GM19193 (cell line): ENCODE data around the gene STARD5.
A peak's percentile ranks its signal among the peaks of the same experiment; 100 is the strongest.

Experiments used
- POLR2A ChIP-seq: IDR thresholded peaks from 4 replicates; pipeline ENCODE4 v1.6.1; 2011; ENCODE audit not compliant: insufficient read depth, insufficient read length; ENCODE audit errors: extremely low read depth

Gene STARD5

DNA sequence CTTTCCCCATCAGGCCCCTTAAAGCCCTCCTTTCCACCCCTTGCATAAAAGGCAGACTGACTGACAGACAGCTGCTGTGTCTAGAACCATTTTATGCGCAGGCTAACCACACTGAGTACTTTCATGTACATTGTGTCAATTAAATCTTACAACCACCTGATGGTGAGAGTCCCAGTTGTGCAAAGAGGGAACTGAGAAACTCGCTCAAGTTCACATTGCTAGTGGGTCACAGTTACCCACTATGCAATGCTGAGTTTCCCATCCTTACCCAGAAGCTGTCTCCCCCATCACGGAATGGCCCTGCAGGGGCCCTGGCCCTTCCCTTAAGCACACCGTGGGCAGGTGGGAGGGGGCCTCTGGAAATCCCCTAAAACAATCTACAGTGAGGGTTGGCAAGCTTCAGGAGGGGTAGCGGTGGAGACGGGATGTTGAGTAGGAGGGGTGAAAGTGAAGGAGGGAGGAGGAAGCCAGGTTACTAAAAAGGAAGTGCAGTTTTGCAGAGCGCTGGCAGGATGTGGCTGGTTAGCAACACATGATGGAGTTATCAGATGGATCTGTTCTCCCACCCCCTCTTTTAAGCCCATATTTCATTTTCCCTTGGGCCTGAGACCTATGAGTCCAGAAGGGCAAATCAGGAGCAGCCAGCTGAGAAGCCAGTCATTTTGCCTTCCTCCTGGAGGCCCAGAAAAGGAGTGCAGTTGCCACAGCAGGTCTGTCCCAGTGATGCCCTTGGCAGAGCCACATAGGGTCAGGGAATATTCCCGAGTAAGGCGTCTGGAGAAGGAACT lies 30.0 kb downstream of the STARD5 start:
- TF ChIP-seq POLR2A = peak; percentile 18

DNA sequence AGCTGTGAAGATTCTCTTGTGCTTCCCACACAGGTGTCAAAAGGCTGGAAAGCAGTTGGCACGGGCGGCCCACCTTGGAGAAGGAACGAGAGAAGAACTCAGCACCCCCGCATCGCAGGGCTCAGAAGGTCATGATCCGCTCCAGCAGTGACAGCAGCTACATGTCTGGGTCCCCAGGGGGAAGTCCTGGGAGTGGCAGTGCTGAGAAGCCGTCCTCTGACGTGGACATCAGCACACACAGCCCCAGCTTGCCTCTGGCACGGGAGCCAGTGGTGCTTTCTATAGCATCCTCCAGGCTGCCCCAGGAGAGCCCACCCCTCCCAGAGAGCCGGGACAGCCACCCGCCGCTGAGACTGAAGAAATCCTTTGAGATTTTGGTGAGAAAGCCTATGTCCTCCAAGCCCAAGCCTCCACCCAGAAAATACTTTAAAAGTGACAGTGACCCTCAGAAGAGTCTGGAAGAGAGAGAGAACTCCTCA lies 31.4 kb downstream of the STARD5 start:
- peak; percentile 69 for TF ChIP-seq POLR2A

DNA sequence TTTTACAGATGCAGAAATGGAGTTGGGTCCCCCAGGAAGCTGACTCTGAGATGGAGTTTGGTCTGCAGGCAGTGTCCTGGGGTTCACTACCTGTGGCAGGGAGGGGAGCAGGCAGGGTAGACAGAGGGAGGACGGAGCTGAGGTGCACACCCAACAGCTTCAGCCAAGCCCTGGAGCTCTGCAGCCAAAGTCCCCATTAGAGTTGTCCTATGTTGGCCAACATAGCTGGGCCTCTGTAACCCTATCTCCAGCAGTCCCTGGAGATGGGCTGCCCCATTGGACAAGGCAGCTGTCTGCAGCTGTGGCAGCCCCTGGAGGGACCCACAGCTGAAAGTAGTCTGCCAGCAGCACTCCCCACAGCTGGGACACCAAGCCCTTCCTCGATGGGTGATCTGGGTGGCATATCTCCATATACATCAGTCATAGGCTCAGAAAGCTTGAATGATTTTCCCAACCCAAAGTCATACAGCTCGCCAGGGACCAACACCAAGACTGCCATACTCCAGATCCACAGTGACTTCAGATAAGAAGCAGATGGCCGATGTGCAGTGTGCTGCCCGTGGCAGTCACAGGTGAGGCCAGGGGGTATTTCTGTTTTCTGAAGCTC lies 31.9 kb downstream of the STARD5 start:
- TF ChIP-seq POLR2A = no peak

DNA sequence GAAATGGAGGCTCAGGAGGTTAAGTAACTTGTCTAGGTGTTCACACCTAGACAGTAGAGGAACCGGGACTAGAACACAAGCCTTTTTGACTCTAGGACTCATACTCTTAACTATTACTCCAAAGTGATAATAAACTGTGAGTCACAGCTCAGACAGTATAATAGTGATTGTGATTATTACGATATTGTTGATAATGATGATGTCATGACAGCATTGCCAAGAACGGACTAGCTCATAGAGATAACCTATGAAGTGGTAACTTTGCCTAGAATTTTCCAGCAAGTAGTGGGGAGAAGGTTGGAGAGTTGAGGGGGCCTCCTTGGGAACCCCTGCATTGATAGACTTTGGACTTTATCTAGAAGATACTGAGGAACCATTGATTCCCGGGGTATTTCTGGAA lies 34.0 kb downstream of the STARD5 start:
- no peak for TF ChIP-seq POLR2A

DNA sequence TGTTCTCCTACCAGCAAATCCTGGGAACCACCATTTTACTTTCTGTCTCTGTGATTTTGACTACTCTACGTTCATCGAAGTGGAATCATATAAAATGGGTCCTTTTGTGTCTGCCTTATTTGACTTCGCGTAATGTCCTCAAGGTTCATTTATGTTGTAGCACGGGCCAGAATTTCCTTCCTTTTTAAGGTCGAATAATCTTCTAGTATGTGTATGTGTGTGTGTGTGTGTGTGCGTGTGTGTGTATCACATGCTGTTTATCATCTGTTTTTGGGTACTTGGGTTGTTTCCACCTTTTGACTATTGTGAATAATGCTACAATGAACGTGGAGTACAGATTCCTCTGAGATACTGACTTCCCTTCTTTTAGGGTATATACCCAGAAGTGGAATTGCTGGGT lies 35.3 kb downstream of the STARD5 start:
- no peak for TF ChIP-seq POLR2A

DNA sequence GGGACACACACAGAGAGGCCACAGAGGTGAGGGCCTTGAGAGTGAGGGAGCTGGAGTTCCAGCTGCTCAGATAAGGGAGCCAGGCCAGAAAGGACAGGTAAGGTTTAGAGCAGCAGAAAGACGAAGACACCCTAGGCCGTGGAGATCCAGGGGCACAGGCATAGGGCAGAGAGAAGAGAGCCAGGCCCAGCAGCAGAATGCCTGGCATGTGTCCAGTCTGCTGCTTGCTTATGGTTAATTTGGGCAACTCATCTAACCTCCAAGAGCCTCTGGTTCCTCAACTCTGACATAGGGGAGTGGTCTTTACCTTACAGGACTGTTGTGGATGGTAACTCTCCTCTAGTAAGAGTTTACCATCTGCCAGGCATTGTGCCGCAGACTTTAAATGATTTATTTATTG lies 35.9 kb downstream of the STARD5 start:
- TF ChIP-seq POLR2A = no peak

DNA sequence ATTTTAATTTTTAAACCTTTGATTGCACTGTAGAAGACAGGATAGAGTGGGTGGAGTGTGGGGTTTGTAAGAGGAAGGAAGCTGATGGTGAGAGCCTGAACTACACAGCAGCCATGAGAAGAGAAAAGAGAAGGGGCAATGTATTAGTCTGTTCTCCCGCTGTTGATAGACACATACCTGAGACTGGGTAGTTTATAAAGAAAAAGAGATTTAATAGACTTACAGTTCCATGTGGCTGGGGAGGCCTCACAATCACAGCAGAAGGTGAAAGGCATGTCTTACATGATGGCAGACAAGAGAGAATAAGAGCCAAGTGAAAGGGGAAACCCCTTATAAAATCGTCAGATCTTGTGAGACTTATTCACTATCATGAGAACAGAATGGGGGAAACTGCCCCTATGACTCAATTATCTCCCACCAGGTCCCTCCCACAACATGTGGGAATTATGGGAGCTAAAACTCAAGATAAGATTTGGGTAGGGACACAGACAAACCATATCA lies 37.3 kb downstream of the STARD5 start:
- TF ChIP-seq POLR2A = no peak

DNA sequence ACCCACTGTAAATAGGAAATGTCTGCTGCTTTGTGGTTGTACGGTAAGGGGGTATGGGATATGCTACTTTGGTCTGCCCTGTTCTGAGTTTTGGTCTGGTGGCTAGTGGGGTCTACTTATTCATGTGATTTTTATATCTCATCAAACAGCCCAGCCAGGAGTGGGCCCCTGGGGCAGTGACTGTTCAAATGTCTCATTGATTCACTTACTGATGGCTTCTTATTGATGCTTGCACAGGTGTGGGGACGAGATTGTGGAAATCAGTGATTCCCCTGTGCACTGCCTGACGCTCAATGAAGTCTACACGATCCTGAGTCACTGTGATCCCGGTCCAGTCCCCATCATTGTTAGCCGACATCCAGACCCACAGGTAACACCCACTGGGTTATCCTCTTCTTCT lies 38.5 kb downstream of the STARD5 start:
- TF ChIP-seq POLR2A = no peak

DNA sequence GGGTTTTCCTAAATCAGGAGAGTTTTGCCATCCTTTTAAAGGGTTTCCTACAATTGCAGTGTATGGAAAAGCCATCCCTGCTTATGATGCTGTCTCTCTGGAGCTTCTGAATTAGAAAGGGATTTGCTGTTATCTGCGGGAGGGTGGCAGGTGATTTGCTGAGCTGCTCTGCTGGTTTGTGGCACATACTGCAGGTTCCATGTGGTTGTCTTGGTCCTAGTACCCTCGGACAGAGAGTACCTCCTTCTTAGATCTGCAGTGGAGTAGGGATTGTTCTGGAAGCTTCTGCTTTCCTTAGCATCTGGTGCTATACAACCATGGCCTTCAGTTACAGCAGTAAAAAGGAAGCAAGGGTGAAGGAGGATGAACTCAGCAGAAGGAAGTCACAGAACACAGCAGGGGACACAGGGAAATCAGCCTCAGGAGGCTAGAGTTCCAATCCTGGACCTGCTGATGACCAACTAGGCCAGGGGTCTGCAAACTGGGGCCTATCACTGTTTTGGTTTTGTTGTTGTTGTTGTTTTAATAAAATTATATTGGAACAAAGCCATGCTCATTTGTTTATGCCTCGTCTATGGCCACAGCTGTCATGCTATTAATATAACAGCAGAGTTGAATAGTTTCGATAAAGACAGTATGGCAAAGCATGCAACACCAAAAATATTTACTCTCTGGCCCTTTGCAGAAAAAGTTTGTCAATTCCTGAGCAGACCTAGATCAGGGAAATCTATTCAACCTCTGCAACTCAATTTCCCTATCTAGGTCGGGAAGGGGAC lies 39.5 kb downstream of the STARD5 start:
- no peak for TF ChIP-seq POLR2A

DNA sequence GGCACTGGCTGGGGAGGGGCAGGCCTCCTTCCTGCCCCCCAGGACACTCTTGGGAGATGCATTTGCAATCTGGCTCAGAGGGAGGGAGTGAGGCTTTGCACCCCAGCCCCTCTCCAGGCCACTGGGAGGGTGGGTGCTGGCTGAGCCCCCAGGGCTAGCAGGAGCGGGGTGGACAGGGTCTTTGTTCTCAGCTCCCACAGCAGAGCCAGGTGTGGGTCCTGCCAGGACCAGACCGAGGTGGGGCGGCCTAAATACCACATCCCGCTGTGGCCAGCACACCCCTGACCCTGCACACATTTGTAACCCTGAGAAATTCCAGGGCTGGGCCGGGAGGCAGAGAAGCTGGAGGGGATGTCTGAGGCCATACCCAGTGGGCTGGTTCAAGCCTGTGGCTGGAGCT lies 41.0 kb downstream of the STARD5 start:
- no peak for TF ChIP-seq POLR2A

DNA sequence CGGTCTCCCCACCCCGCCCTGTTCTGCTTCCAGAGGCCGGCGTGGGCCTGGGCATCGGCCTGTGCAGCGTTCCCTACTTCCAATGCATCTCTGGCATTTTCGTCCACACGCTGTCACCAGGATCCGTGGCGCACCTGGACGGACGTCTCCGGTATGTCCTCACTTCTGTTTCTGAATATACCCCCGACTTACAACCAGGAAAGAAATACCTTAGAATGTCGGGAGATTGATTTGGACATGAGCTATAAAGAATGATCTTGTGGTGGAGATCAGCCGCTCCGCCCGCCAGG lies 41.4 kb downstream of the STARD5 start:
- no peak for TF ChIP-seq POLR2A

DNA sequence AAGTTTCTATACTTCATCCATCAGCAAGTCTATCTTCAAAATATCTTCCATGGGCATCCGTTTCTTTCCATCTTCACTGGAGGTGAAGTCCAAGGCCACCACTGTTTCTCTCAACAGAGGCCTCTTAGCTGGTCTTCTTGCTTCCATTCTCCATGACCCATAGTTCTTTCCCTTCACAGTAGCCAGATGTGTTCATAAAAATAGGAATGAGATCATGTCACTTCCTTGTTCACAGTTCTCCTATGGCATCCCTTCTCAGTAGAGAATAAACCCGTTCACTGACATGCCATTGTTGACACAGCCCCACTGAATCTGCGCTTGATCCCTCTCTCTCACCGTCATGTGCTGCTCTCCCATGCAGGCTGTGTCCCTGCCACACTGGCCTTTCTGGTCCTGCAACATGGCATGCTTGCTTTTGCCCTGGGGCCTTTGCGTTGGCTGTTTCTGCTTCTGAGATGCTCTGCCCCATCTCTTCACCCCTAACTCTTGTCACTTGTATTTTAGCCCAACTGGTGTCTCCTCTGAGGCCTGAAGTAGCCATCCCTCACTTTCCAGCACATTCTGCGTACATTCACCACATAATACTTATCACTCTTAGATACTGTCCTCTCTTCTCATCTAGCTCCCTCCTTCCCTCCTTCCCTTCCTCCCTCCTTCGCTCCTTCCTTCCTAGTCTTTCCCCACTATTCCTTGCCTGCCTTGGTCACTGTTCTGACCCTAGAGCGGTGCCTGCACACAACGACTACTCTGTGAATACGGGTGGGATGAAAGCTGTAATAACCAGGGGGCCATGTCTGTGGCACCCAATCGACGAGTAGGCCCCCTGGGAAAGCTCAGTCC lies 42.0 kb downstream of the STARD5 start:
- TF ChIP-seq POLR2A = no peak

DNA sequence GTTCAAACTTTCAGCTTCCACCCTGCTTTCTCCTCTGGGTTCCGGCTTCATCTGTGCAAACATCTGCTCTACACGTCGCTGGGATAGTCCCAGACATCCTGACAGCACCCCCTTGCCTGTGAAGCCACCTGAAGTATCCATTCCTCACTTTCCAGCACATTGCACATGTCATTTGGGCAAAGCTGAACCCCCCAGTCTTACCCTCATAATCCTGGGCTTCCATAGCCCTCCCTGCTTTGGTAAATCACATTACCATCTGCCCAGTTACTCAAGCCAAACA lies 42.5 kb downstream of the STARD5 start:
- no peak for TF ChIP-seq POLR2A

DNA sequence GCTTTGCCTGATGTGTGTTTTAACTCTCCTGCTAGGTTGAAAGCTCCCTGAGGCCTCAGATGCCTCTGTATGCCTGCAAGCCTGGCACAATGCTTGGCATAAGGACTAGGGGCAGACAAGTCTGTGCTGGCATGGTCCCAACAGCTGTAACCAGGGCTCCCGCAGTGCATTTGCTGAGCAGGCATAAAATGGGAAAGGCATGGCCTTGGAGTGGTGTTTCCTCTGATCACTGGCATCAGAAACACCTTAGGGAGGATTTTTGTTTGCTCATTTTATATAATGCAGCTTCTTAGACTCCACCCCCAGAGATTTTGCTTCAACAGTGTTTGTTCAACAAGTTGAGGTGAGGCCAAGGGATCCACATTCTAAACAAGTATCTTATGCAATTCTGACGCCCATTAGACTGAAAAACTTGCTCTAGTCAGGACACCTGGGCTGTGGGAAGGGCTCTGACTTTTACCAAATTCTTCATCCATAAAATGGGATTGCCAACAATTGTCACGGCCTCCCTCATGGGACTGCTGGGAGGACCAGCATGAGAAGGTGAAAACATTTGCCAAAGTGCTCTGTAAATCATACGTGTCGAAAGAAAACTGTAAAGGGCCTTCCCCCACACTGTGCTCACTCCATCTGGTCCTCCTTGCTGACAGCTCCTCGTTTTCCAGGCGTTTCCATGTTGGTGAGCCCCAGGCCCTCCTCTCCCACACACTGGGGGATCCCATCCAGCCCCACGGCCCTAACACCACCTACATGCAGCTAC lies 43.1 kb downstream of the STARD5 start:
- TF ChIP-seq POLR2A = no peak

DNA sequence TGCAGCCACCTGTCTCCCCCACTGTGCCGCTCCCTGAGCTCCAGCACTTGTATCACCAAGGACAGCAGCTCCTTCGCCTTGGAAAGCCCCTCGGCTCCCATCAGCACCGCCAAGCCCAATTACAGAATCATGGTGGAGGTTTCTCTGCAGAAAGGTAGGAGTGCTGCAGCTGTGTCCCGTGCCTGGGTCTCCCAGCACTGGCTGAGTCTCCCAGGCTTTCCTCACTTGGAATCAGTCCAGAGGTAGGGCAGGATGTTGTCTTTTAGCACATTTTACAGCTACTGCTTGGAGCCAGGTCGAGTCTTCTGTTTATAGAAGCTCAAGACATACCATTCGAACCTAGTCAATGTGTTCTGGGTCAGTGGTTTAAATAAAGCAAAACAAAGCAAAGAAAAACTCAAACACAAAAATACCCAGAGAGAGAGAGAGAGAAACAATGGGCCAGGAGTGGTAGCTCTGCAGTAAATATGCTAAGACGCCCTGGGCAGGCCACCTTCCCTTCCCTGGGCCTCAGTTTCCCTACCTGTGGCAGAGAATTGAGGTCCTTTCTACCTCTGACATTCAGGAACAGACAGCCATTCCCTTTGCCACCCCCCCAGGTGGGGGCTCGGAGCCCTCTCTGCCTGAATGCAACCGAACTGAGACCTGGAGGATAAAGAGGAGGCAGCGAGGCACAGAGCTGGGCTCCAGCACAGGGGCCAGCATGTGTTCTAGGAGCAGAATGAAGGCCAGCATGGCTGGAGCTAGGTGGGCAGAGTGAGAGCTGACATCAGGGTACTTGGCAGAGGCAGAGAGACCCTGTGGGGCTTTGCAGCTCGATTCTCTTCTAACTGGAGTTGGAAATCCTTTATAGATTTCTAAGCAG lies 44.1 kb downstream of the STARD5 start:
- TF ChIP-seq POLR2A = no peak
